H1 (cell line): ENCODE results near the gene SEMA4D. TPM values are rescaled to one million over a fixed set of nuclear protein-coding genes. Genes with fewer than 3 reads are reported as not detected.
A peak's percentile ranks its signal among the peaks of the same experiment; 100 is the strongest.

Experiments
- CTCF ChIA-PET: fragments of 300-600 bp; sonication (Branson Sonifier 250); formaldehyde crosslinking; loops from one replicate; lab custom pipeline; 2021; ENCODE audit not compliant: partially characterized antibody; lab: Charles Lee
- POLR2A ChIA-PET: fragments of 300-600 bp; sonication (Branson Sonifier 250); formaldehyde crosslinking; loops from one replicate; lab custom pipeline; 2021; ENCODE audit warnings: inconsistent platforms; ENCODE audit not compliant: partially characterized antibody; lab: Charles Lee
- DNase-seq, 2 experiments: peaks; one replicate each; pipeline versions ENCODE4 v3.0.0 to v3.0.0-alpha.2; 2010 to 2022; ENCODE audit warnings: low spot score in 2 of 2, low read depth in 1 of 2, mixed read lengths in 1 of 2
- FAIRE-seq: peaks from 2 replicates; lab custom pipeline; 2011; peaks lifted over from hg19 to GRCh38; lab: Jason Lieb, UNC
- H2AFZ ChIP-seq: 2 replicates; pipeline ENCODE4 v1.8.1; 2012; ENCODE audit warnings: low read length, inconsistent platforms
- H2AK5ac ChIP-seq: 2 replicates; pipeline ENCODE4 v1.6.1; 2013; ENCODE audit warnings: low read depth, low read length
- H2BK120ac ChIP-seq: replicated peaks from 2 replicates; pipeline ENCODE3; 2013; ENCODE audit warnings: low read depth, low read length, inconsistent platforms
- H2BK12ac ChIP-seq: 2 replicates; pipeline ENCODE4 v1.6.1; 2013; ENCODE audit warnings: low read depth, low read length
- H2BK15ac ChIP-seq: 2 replicates; pipeline ENCODE4 v1.6.1; 2013; ENCODE audit warnings: low read length
- H2BK20ac ChIP-seq: 2 replicates; pipeline ENCODE4 v1.6.1; 2013; ENCODE audit warnings: low read length
- H2BK5ac ChIP-seq: 2 replicates; pipeline ENCODE4 v1.6.1; 2013; ENCODE audit warnings: low read depth, low read length
- H3K14ac ChIP-seq: 2 replicates; pipeline ENCODE4 v1.6.1; 2013; ENCODE audit warnings: inconsistent platforms; ENCODE audit not compliant: insufficient read length
- H3K18ac ChIP-seq: 2 replicates; pipeline ENCODE4 v1.6.1; 2013; ENCODE audit warnings: low read length; ENCODE audit errors: extremely low read depth
- H3K23ac ChIP-seq: 2 replicates; pipeline ENCODE4 v1.6.1; 2013; ENCODE audit warnings: inconsistent platforms; ENCODE audit not compliant: insufficient read length
- H3K23me2 ChIP-seq: 2 replicates; pipeline ENCODE4 v1.6.1; 2013; ENCODE audit warnings: low read depth, low read length
- H3K27ac ChIP-seq: 2 replicates; pipeline ENCODE4 v1.6.1; 2011; ENCODE audit warnings: low read depth, low read length, inconsistent platforms
- H3K27me3 ChIP-seq, 4 experiments: replicated peaks in 1 of 4; 1 replicate in 1 of 4; 2 replicates in 3 of 4; pipeline versions ENCODE4 v1.6.1 to v1.8.1; 2011 to 2013; ENCODE audit warnings: low read length in 3 of 4, mild to moderate bottlenecking in 3 of 4, inconsistent platforms in 2 of 4, mixed read lengths in 2 of 4, moderate library complexity in 1 of 4; ENCODE audit not compliant: control insufficient read depth in 3 of 4, insufficient read depth in 3 of 4; ENCODE audit errors: extremely low read depth in 1 of 4
- H3K36me3 ChIP-seq, 4 experiments: 2 replicates each; pipeline versions ENCODE4 v1.6.1 to v1.8.1; 2011 to 2013; ENCODE audit warnings: mild to moderate bottlenecking in 4 of 4, low read length in 3 of 4, moderate library complexity in 2 of 4, control low read depth in 1 of 4, inconsistent platforms in 1 of 4; ENCODE audit not compliant: insufficient read depth in 4 of 4, control insufficient read depth in 2 of 4
- H3K4ac ChIP-seq: replicated peaks from 2 replicates; pipeline ENCODE3; 2013; ENCODE audit warnings: low read length, low read depth, mixed read lengths, inconsistent platforms; ENCODE audit not compliant: insufficient read length
- H3K4me1 ChIP-seq, 4 experiments: replicated peaks in 1 of 4; 1 replicate in 1 of 4; 2 replicates in 3 of 4; pipeline versions ENCODE4 v1.6.1 to v1.8.1; 2011 to 2013; ENCODE audit warnings: low read length in 3 of 4, inconsistent platforms in 2 of 4, mixed read lengths in 1 of 4; ENCODE audit not compliant: insufficient read depth in 4 of 4, control insufficient read depth in 3 of 4
- H3K4me2 ChIP-seq, 2 experiments: 2 replicates each; pipeline versions ENCODE4 v1.6.1 to v1.8.1; 2011 to 2013; ENCODE audit warnings: low read depth in 2 of 2, low read length in 2 of 2, control low read depth in 1 of 2, inconsistent platforms in 1 of 2, mild to moderate bottlenecking in 1 of 2; ENCODE audit not compliant: insufficient read depth in 1 of 2
- H3K4me3 ChIP-seq, 4 experiments: fragments of 200-600, 300-600 bp in 1 of 4; sonication (generic), shearing (Covaris generic), sonication (Bioruptor Twin) in 1 of 4; 2 replicates each; pipeline versions ENCODE4 v1.5.1 to v1.8.1; 2011 to 2016; ENCODE audit warnings: low read length in 4 of 4, low read depth in 3 of 4, control low read depth in 2 of 4, inconsistent platforms in 2 of 4, mild to moderate bottlenecking in 2 of 4, mixed read lengths in 1 of 4, moderate library complexity in 1 of 4; ENCODE audit not compliant: insufficient read depth in 2 of 4; ENCODE audit errors: extremely low read depth in 1 of 4
- H3K56ac ChIP-seq: replicated peaks from 2 replicates; pipeline ENCODE3; 2013; ENCODE audit warnings: low read depth, mild to moderate bottlenecking, mixed read lengths, low read length, inconsistent platforms; ENCODE audit not compliant: insufficient read length
- H3K79me1 ChIP-seq: 2 replicates; pipeline ENCODE4 v1.6.1; 2013; ENCODE audit warnings: low read depth, low read length, control low read depth
- H3K79me2 ChIP-seq, 2 experiments: 2 replicates each; pipeline versions ENCODE4 v1.6.1 to v1.8.1; 2012 to 2013; ENCODE audit warnings: low read length in 2 of 2, mild to moderate bottlenecking in 2 of 2, inconsistent platforms in 1 of 2; ENCODE audit not compliant: insufficient read depth in 2 of 2, control insufficient read depth in 1 of 2
- H3K9ac ChIP-seq, 4 experiments: replicated peaks in 1 of 4; 1 replicate in 1 of 4; 2 replicates in 3 of 4; pipeline versions ENCODE4 v1.6.1 to v1.8.1; 2011 to 2013; ENCODE audit warnings: low read depth in 3 of 4, low read length in 3 of 4, control low read depth in 2 of 4, mild to moderate bottlenecking in 2 of 4, moderate library complexity in 2 of 4, inconsistent platforms in 1 of 4; ENCODE audit errors: extremely low read depth in 1 of 4
- H3K9me3 ChIP-seq, 2 experiments: 2 replicates each; pipeline versions ENCODE4 v1.6.1 to v1.8.1; 2012 to 2013; ENCODE audit warnings: mild to moderate bottlenecking in 2 of 2, moderate library complexity in 2 of 2, control low read depth in 1 of 2, inconsistent platforms in 1 of 2, low read depth in 1 of 2, low read length in 1 of 2, mixed read lengths in 1 of 2; ENCODE audit not compliant: insufficient read depth in 2 of 2
- H4K20me1 ChIP-seq, 2 experiments: replicated peaks in 1 of 2; 2 replicates each; pipeline versions ENCODE3 to v1.8.1; 2011 to 2013; ENCODE audit warnings: inconsistent platforms in 2 of 2, low read length in 2 of 2, mild to moderate bottlenecking in 1 of 2; ENCODE audit not compliant: insufficient read depth in 2 of 2, control insufficient read depth in 1 of 2
- H4K5ac ChIP-seq: 2 replicates; pipeline ENCODE4 v1.6.1; 2013; ENCODE audit warnings: low read length, low read depth, mixed read lengths, inconsistent platforms; ENCODE audit not compliant: insufficient read length
- H4K8ac ChIP-seq: 2 replicates; pipeline ENCODE4 v1.8.0; 2013; ENCODE audit warnings: mild to moderate bottlenecking, moderate library complexity, low read length, inconsistent platforms; ENCODE audit not compliant: insufficient read depth; ENCODE audit errors: extremely low read depth
- H4K91ac ChIP-seq: replicated peaks from 2 replicates; pipeline ENCODE3; 2013; ENCODE audit warnings: low read length, mixed read lengths, inconsistent platforms; ENCODE audit not compliant: insufficient read length
- ATF2 ChIP-seq: IDR thresholded peaks from 2 replicates; pipeline ENCODE4 v1.6.1; 2012; ENCODE audit warnings: low read length, inconsistent platforms
- BCL11A ChIP-seq, 2 experiments: IDR thresholded peaks; one replicate each; pipeline ENCODE4 v1.6.1; 2011; ENCODE audit warnings: low read depth in 2 of 2, low read length in 2 of 2, mild to moderate bottlenecking in 2 of 2
- BRCA1 ChIP-seq: IDR thresholded peaks from 2 replicates; pipeline ENCODE4 v1.6.1; 2012; ENCODE audit warnings: low read depth, low read length, improper control_type of control experiment
- CBX8 ChIP-seq: fragments of 300-800, 300-1000 bp; sonication (generic); IDR thresholded peaks from 2 replicates; pipeline ENCODE4 v1.7.1; 2016; ENCODE audit warnings: low read depth, low read length, borderline replicate concordance
- GTF2F1 ChIP-seq: IDR thresholded peaks from 2 replicates; pipeline ENCODE4 v1.6.1; 2012; ENCODE audit warnings: low read depth, low read length, improper control_type of control experiment, borderline replicate concordance
- HDAC2 ChIP-seq, 2 experiments: fragments of 300-600 bp in 1 of 2; sonication (generic) in 1 of 2; IDR thresholded peaks; 2 replicates each; pipeline ENCODE4 v1.6.1; 2011 to 2012; ENCODE audit warnings: low read depth in 2 of 2, low read length in 2 of 2, mild to moderate bottlenecking in 2 of 2, moderate library complexity in 2 of 2, borderline replicate concordance in 1 of 2, inconsistent platforms in 1 of 2
- JUN ChIP-seq: IDR thresholded peaks from 2 replicates; pipeline ENCODE4 v1.6.1; 2011; ENCODE audit warnings: low read depth, mild to moderate bottlenecking, improper control_type of control experiment, low read length
- KDM1A ChIP-seq: fragments of 200-600, 300-600 bp; sonication (generic); IDR thresholded peaks from 2 replicates; pipeline ENCODE4 v1.7.1; 2016; ENCODE audit warnings: mild to moderate bottlenecking, low read length, borderline replicate concordance
- PHF8 ChIP-seq: fragments of 200-600 bp; sonication (generic); conservative IDR thresholded peaks from 2 replicates; pipeline ENCODE4 v1.7.1; 2012; ENCODE audit warnings: low read depth, mild to moderate bottlenecking, inconsistent platforms, low read length, moderate library complexity
- RFX5 ChIP-seq: IDR thresholded peaks from 2 replicates; pipeline ENCODE4 v1.6.1; 2011; ENCODE audit warnings: low read depth, low read length, improper control_type of control experiment, borderline replicate concordance
- SP1 ChIP-seq: IDR thresholded peaks from 2 replicates; pipeline ENCODE4 v1.6.1; 2011; ENCODE audit warnings: low read depth, low read length
- TBP ChIP-seq: IDR thresholded peaks from 2 replicates; pipeline ENCODE4 v1.6.1; 2011; ENCODE audit warnings: low read depth, low read length, improper control_type of control experiment
- WGBS, 2 experiments: shearing (Covaris generic) in 1 of 2; methylation state at CpG; one replicate each; pipeline versions ENCODE4 v1.1.6 to v1.1.7; 2013 to 2015; ENCODE audit warnings: low lambda C conversion rate in 2 of 2, mixed read lengths in 2 of 2, inconsistent platforms in 1 of 2, low coverage in 1 of 2, missing lambda C conversion rate in 1 of 2; ENCODE audit not compliant: insufficient replicate concordance in 2 of 2, insufficient coverage in 1 of 2, insufficient read length in 1 of 2; ENCODE audit errors: extremely low coverage in 1 of 2, missing lambda C conversion rate in 1 of 2; 5-methylcytosine and 5-hydroxymethylcytosine counted together
- polyA plus RNA-seq, 7 experiments: library from polyadenylated mRNA; depleted of rRNA in 3 of 7; stranded (reverse) in 5 of 7; unstranded in 2 of 7; fragments of >200 nt in 5 of 7; fragments of 200-250 nt in 2 of 7; gene quantifications; 1 replicate in 5 of 7; 2 replicates in 1 of 7; 4 replicates in 1 of 7; pipeline versions ENCODE4 v1.2.1 to v1.2.3, GENCODE V29; 2011 to 2013; ENCODE audit warnings: missing spikeins in 2 of 7, mixed read lengths in 2 of 7
- total RNA-seq: library from RNA; stranded (reverse); fragmentation: NEBNext Ultra II Directional; extraction: Animal tissue kit (Norgen Biotek cat#: 25700); gene quantifications from 2 replicates; pipeline ENCODE4 v1.2.1, GENCODE V29; 2021

The SEMA4D gene
- total and polyA plus RNA-seq, 2 of the 8 experiments (the other 6 are each of a cell fraction or from before 2014, with no cell fraction given), result 21.0 to 70.4 TPM

- Histone ChIP-seq H2BK15ac (no peak overlapping the region), H3K27me3 (no peaks in the 10 kb centered on the region), H3K56ac (no peak overlapping the region), H3K79me2 (peaks cover 0 to 18% of the 10 kb centered on the region in 2 experiments; a peak in 2 of 4 replicates), H4K20me1 (peaks cover 3% of the 10 kb centered on the region in 2 experiments), H2BK12ac (no peak overlapping the region), H3K4me2 (no peak overlapping the region), H4K8ac (peak overlapping the region; percentile 11; the same call in 1 of the 2 replicates), H3K4me1 (no peaks in the 10 kb centered on the region), H3K79me1 (peaks cover 11% of the 10 kb centered on the region; the same call in 1 of the 2 replicates), H2BK20ac (no peak overlapping the region), H3K27ac (no peak overlapping the region), H2BK120ac (no peak overlapping the region), H3K9ac (no peak overlapping the region), H3K36me3 (peaks cover 0 to 2% (median 0%) of the 10 kb centered on the region in 4 experiments; a peak in 2 of 8 replicates), H3K18ac (peak overlapping the region; percentile 19; the same call in 1 of the 2 replicates), H3K14ac (no peak overlapping the region), H3K23me2 (no peaks in the 10 kb centered on the region), H3K23ac (no peak overlapping the region), H4K91ac (no peak overlapping the region), H2AK5ac (0 out of 2 replicates have a peak overlapping the region, but pooled peaks have one; percentile 16), H3K4me3 (no peak overlapping the region), H2AFZ (no peak overlapping the region), H4K5ac (no peak overlapping the region), H3K9me3 (no peaks in the 10 kb centered on the region), H3K4ac (no peak overlapping the region), H2BK5ac (peak overlapping the region; percentile 80; the same call in 1 of the 2 replicates)
- no peak for FAIRE-seq
- ChIA-PET POLR2A (interaction anchor here (0.6 to 1.5 kb wide), 4 partner anchors 13 to 33 kb away, joined by 3 to 4 read pairs (median 3); no protein-coding TSS in a partner anchor), CTCF (interaction anchor here (0.6 to 3.1 kb wide), 7 partner anchors 12 to 285 kb away, joined by 3 to 19 read pairs (median 3); no protein-coding TSS in a partner anchor)
- 93% methylated on average over 8 of the region's 8 CpGs; no CpG with 5 or more reads in 1 of the 2 experiments for WGBS, 2 experiments
- DNase-seq, result no peak
- TF ChIP-seq PHF8 (no peak), BCL11A (IDR thresholded peaks at IDR 0.05; ENCODE audit: low read depth in 2 of 2, low read length in 2 of 2) (no peak), GTF2F1 (no peak), KDM1A (no peak), TBP (no peak), BRCA1 (no peak), SP1 (no peak), ATF2 (no peak), RFX5 (no peak), HDAC2 (IDR thresholded peaks at IDR 0.05; ENCODE audit: borderline replicate concordance in 1 of 2, low read depth in 2 of 2, low read length in 2 of 2) (no peak), CBX8 (no peak), JUN (no peak)
Observed at GRCh38 chr9:89448821-89449220, 49.1 kb downstream of the SEMA4D start.
